Osteoblast (primary cell): ENCODE measurements around the gene ATF7IP2. TPM values are rescaled to one million over a fixed set of nuclear protein-coding genes. Genes with fewer than 3 reads are reported as not detected.

ENCODE experiments used
- DNase-seq: peaks from one replicate; pipeline ENCODE4 v3.0.0; 2011; ENCODE audit warnings: low spot score, mixed read lengths; ENCODE audit not compliant: insufficient read length; ENCODE audit errors: missing footprints
- H2AFZ ChIP-seq: 2 replicates; pipeline ENCODE4 v1.6.0; 2011; ENCODE audit warnings: mild to moderate bottlenecking, low read length
- H3K27ac ChIP-seq: 2 replicates; pipeline ENCODE4 v1.5.1; 2011; ENCODE audit warnings: mild to moderate bottlenecking, low read depth, low read length, moderate library complexity
- H3K27me3 ChIP-seq: 2 replicates; pipeline ENCODE4 v1.6.0; 2012; ENCODE audit warnings: mild to moderate bottlenecking, control low read depth, inconsistent platforms, low read length, moderate library complexity; ENCODE audit not compliant: insufficient read depth
- H3K36me3 ChIP-seq: 2 replicates; pipeline ENCODE4 v1.5.1; 2011; ENCODE audit warnings: mild to moderate bottlenecking, low read length, control low read depth, moderate library complexity; ENCODE audit not compliant: insufficient read depth
- H3K4me1 ChIP-seq: 2 replicates; pipeline ENCODE4 v1.5.1; 2011; ENCODE audit warnings: mild to moderate bottlenecking, low read length, control low read depth, moderate library complexity; ENCODE audit not compliant: insufficient read depth
- H3K4me2 ChIP-seq: 2 replicates; pipeline ENCODE4 v1.6.0; 2011; ENCODE audit warnings: mild to moderate bottlenecking, low read length; ENCODE audit not compliant: insufficient read depth
- H3K4me3 ChIP-seq: fragments of 200-600 bp; sonication (generic); 3 replicates; pipeline ENCODE4 v1.5.1; 2012; ENCODE audit warnings: mild to moderate bottlenecking, low read length, inconsistent platforms; ENCODE audit not compliant: insufficient read depth
- H3K79me2 ChIP-seq: 2 replicates; pipeline ENCODE4 v1.6.0; 2012; ENCODE audit warnings: mild to moderate bottlenecking, low read length, control low read depth, inconsistent platforms; ENCODE audit not compliant: insufficient read depth
- H3K9me3 ChIP-seq: 2 replicates; pipeline ENCODE4 v1.5.1; 2011; ENCODE audit warnings: low read depth, low read length, control low read depth
- H4K20me1 ChIP-seq: 2 replicates; pipeline ENCODE4 v1.6.0; 2012; ENCODE audit warnings: mild to moderate bottlenecking, low read length, control low read depth; ENCODE audit not compliant: insufficient read depth
- total RNA-seq: library from RNA; depleted of rRNA; stranded (reverse); fragments of >200 nt; gene quantifications from 2 replicates; pipeline ENCODE4 v1.2.3, GENCODE V29; 2012
- TF ChIP-seq, protein P1 (sequence below): IDR thresholded peaks from 2 replicates; pipeline ENCODE4 v1.5.1; 2011; ENCODE audit warnings: mild to moderate bottlenecking, low read depth, low read length, moderate library complexity; ENCODE audit errors: extremely low read depth

ATF7IP2 gene
- total RNA-seq, 1 donor, result 8.0 TPM

DNA sequence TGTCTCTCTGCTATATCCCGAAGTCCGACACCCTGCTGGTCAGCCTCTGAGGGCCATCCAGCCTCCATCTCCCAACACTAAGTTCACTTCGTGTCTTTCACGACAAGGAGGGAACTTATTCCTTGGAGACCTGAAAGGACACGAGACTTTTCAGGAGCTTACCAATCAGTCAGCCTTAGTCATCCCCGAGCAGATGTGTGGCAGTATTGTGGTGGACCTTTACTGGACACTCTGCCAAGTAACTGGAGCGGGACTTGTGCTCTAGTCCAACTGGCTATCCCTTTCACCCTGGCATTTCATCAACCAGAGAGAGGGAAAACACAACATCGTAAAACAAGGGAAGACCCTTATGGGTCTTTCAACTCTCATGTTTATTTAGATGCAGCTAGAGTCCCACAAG, 107.4 kb downstream of the ATF7IP2 start:
- H3K4me1 ChIP-seq, result no peaks in the 10 kb centered on the region
- TF ChIP-seq, protein P1, sequence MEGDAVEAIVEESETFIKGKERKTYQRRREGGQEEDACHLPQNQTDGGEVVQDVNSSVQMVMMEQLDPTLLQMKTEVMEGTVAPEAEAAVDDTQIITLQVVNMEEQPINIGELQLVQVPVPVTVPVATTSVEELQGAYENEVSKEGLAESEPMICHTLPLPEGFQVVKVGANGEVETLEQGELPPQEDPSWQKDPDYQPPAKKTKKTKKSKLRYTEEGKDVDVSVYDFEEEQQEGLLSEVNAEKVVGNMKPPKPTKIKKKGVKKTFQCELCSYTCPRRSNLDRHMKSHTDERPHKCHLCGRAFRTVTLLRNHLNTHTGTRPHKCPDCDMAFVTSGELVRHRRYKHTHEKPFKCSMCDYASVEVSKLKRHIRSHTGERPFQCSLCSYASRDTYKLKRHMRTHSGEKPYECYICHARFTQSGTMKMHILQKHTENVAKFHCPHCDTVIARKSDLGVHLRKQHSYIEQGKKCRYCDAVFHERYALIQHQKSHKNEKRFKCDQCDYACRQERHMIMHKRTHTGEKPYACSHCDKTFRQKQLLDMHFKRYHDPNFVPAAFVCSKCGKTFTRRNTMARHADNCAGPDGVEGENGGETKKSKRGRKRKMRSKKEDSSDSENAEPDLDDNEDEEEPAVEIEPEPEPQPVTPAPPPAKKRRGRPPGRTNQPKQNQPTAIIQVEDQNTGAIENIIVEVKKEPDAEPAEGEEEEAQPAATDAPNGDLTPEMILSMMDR, result no peak
- H3K9me3 ChIP-seq, result peaks cover 3% of the 10 kb centered on the region
- no peak overlapping the region for H3K27ac ChIP-seq
- no peak overlapping the region for H2AFZ ChIP-seq
- H3K36me3 ChIP-seq, result no peaks in the 10 kb centered on the region
- H4K20me1 ChIP-seq, result no peaks in the 10 kb centered on the region
- H3K4me2 ChIP-seq, result no peak overlapping the region
- H3K4me3 ChIP-seq, result no peak overlapping the region
- H3K27me3 ChIP-seq, result no peaks in the 10 kb centered on the region
- no peaks in the 10 kb centered on the region for H3K79me2 ChIP-seq
- no peak for DNase-seq

DNA sequence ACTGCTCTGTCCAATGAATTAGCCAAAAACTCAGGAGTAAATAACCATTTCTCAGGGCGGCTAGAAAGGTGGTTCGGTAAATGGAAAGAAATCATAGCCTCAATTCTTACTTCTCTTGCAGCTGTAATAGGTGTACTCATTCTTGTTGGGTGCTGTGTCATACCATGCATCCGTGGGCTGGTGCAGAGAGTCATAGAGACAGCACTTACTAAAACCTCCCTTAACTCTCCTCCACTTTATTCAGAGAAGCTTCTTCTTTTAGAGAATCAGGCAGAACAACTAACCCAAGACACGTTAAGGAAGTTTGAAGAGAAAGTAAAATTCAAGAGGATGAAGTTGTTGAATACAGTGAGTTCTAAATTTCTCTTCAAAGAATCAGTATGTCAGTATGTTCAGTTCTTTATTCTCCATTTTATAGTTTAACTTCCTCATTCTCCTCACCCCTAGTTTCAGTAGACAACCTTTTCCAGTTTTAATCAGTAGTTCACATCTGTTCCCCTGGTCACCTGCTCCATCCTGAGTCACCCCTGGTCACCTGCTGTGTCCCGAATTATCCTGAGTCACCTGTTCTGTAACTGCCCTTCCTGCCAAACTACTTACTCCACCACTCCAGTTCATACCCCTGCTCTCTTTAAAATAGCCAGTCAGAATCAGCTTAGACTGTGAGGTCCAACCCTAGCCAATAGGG, 108.6 kb downstream of the ATF7IP2 start:
- no peaks in the 10 kb centered on the region for H4K20me1 ChIP-seq
- H3K36me3 ChIP-seq, result no peaks in the 10 kb centered on the region
- H3K4me3 ChIP-seq, result no peak overlapping the region
- peaks cover 3% of the 10 kb centered on the region for H3K9me3 ChIP-seq
- H3K4me2 ChIP-seq, result no peak overlapping the region
- DNase-seq, result no peak
- H3K4me1 ChIP-seq, result no peaks in the 10 kb centered on the region
- TF ChIP-seq, protein P1, result no peak
- H3K79me2 ChIP-seq, result no peaks in the 10 kb centered on the region
- H3K27me3 ChIP-seq, result no peaks in the 10 kb centered on the region
- no peak overlapping the region for H2AFZ ChIP-seq
- no peak overlapping the region for H3K27ac ChIP-seq

DNA sequence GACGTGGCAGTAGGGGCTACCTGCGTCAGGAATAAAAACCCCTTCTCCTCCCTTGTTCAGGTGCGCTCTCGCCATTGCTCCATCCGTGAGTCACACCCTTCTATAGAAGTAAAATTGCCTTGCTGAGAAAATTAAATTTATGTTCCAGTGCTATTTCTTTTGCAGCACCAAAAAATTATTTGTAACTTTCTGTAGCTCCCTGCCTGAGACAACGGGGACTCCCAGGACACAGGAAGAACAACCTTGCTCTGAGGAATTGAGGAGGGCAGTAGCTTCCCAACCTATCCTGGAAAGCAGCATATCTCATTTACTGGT, 109.1 kb downstream of the ATF7IP2 start:
- no peaks in the 10 kb centered on the region for H3K27me3 ChIP-seq

More for the DNA sequence above, 109.1 kb downstream of the ATF7IP2 start:
- Histone ChIP-seq H2AFZ (no peak overlapping the region), H3K4me3 (no peak overlapping the region), H3K79me2 (no peaks in the 10 kb centered on the region), H4K20me1 (no peaks in the 10 kb centered on the region), H3K9me3 (peaks cover 3% of the 10 kb centered on the region), H3K36me3 (no peaks in the 10 kb centered on the region), H3K27ac (no peak overlapping the region), H3K4me1 (no peaks in the 10 kb centered on the region), H3K4me2 (no peak overlapping the region)
- TF ChIP-seq, protein P1, result no peak
- no peak for DNase-seq
